K562 (cell line): ENCODE results near the gene NT5C. TPM values are rescaled to one million over a fixed set of nuclear protein-coding genes. Genes with fewer than 3 reads are reported as not detected.

Experiments used
- ARID4B ChIP-seq: sonication (generic); formaldehyde crosslinking; IDR thresholded peaks from 2 replicates; pipeline ENCODE4 v1.8.0; 2022; ENCODE audit warnings: mild to moderate bottlenecking, missing genetic modification reagents
- BDP1 ChIP-seq: IDR thresholded peaks from 3 replicates; pipeline ENCODE4 v1.6.1; 2011; ENCODE audit not compliant: insufficient read length, insufficient read depth
- CAMTA2 ChIP-seq: fragments of 250-450 bp; sonication (Bioruptor Pico); conservative IDR thresholded peaks from 2 replicates; pipeline ENCODE4 v1.5.1; 2022
- EHMT2 ChIP-seq: fragments of 450-650 bp; IDR thresholded peaks from 2 replicates; pipeline ENCODE4 v1.6.1; 2018; ENCODE audit warnings: antibody characterized with exemption
- GABPA ChIP-seq: fragments of 200-800 bp; sonication (Bioruptor generic); conservative IDR thresholded peaks from 2 replicates; pipeline ENCODE4 v1.6.1; 2016; ENCODE audit warnings: low read depth, missing genetic modification characterization, missing compliant biosample characterization
- GATAD2A ChIP-seq: fragments of 450-650 bp; IDR thresholded peaks from 2 replicates; pipeline ENCODE4 v1.6.1; 2017
- HBP1 ChIP-seq: fragments of 450-650 bp; formaldehyde crosslinking; IDR thresholded peaks from 2 replicates; pipeline ENCODE4 v1.4.0; 2022; ENCODE audit warnings: missing genetic modification characterization
- KAT7 ChIP-seq: sonication (generic); formaldehyde crosslinking; IDR thresholded peaks from 2 replicates; pipeline ENCODE4 v1.8.0; 2022; ENCODE audit warnings: missing genetic modification reagents, mild to moderate bottlenecking, borderline replicate concordance
- KDM1A ChIP-seq, 2 experiments: fragments of 450-650 bp; IDR thresholded peaks; 2 replicates each; pipeline ENCODE4 v1.6.1; 2016; ENCODE audit warnings: mild to moderate bottlenecking in 2 of 2
- KDM4B ChIP-seq, 2 experiments: fragments of 450-650 bp in 1 of 2; sonication (generic) in 1 of 2; IDR thresholded peaks; 2 replicates each; pipeline ENCODE4 v1.6.1; 2016 to 2017; ENCODE audit warnings: borderline replicate concordance in 2 of 2, antibody characterized with exemption in 1 of 2, low read depth in 1 of 2, mild to moderate bottlenecking in 1 of 2
- MTA3 ChIP-seq: fragments of 450-650 bp; formaldehyde crosslinking; IDR thresholded peaks from 2 replicates; pipeline ENCODE4 v1.6.1; 2017; ENCODE audit warnings: mild to moderate bottlenecking, borderline replicate concordance
- MYNN ChIP-seq, 2 experiments: sonication (generic); formaldehyde crosslinking in 1 of 2; IDR thresholded peaks; 2 replicates each; pipeline versions ENCODE4 v1.5.0 to v1.6.1; 2016 to 2020; ENCODE audit warnings: antibody characterized with exemption in 1 of 2, missing genetic modification reagents in 1 of 2
- NFIC ChIP-seq: fragments of 450-650 bp; IDR thresholded peaks from 2 replicates; pipeline ENCODE4 v1.6.1; 2017; ENCODE audit warnings: mild to moderate bottlenecking, inconsistent platforms
- POLR2H ChIP-seq: IDR thresholded peaks from 2 replicates; pipeline ENCODE4 v1.6.1; 2016; ENCODE audit warnings: missing genetic modification characterization, low read depth, mild to moderate bottlenecking, control low read depth, missing compliant biosample characterization, moderate library complexity
- RB1 ChIP-seq: fragments of 450-650 bp; IDR thresholded peaks from 2 replicates; pipeline ENCODE4 v1.6.1; 2017; ENCODE audit warnings: low read depth, mild to moderate bottlenecking
- SMAD4 ChIP-seq: fragments of 250-450 bp; sonication (Bioruptor Pico); conservative IDR thresholded peaks from 2 replicates; pipeline ENCODE4 v1.8.0; 2021; ENCODE audit warnings: inconsistent platforms, mild to moderate bottlenecking, moderate library complexity
- STAG1 ChIP-seq: sonication (generic); formaldehyde crosslinking; IDR thresholded peaks from 2 replicates; pipeline ENCODE4 v1.5.0; 2020; ENCODE audit warnings: missing genetic modification reagents, borderline replicate concordance
- TEAD1 ChIP-seq, 2 experiments: fragments of 450-650 bp in 1 of 2; sonication (generic) in 1 of 2; formaldehyde crosslinking; IDR thresholded peaks; 2 replicates each; pipeline versions ENCODE4 v1.4.0 to v1.8.0; 2020 to 2022; ENCODE audit warnings: mild to moderate bottlenecking in 2 of 2, missing genetic modification reagents in 1 of 2
- WHSC1 ChIP-seq: IDR thresholded peaks from one replicate; pipeline ENCODE4 v1.6.1; 2012; ENCODE audit warnings: low read length, control low read depth, inconsistent platforms
- ZNF23 ChIP-seq: fragments of 250-450 bp; sonication (Bioruptor Pico); IDR thresholded peaks from 2 replicates; pipeline ENCODE4 v1.4.0; 2020; ENCODE audit warnings: mild to moderate bottlenecking
- ZNF655 ChIP-seq: fragments of 250-450 bp; sonication (Bioruptor Pico); IDR thresholded peaks from 2 replicates; pipeline ENCODE4 v1.5.0; 2021
- ZNF696 ChIP-seq: fragments of 250-450 bp; sonication (Bioruptor Pico); conservative IDR thresholded peaks from 2 replicates; pipeline ENCODE4 v1.4.0; 2020; ENCODE audit warnings: mild to moderate bottlenecking, moderate library complexity
- ZNF780A ChIP-seq: fragments of 250-450 bp; sonication (Bioruptor Pico); IDR thresholded peaks from 2 replicates; pipeline ENCODE4 v1.5.0; 2021; ENCODE audit warnings: mild to moderate bottlenecking
- polyA plus RNA-seq, 8 experiments: library from polyadenylated mRNA; depleted of rRNA in 4 of 8; stranded (reverse) in 5 of 8; unstranded in 3 of 8; fragments of >200 nt; fragmentation: Nextera tagmentation in 2 of 8; fragmentation: Illumina TruSeq in 1 of 8; extraction: Ambion mirVana in 2 of 8; extraction: Trizol in 1 of 8; gene quantifications; 2 replicates each; pipeline versions ENCODE4 v1.2.1 to v1.2.3, GENCODE V29; 2011 to 2014; ENCODE audit warnings: inconsistent platforms in 1 of 8, missing spikeins in 1 of 8
- total RNA-seq, 7 experiments: library from RNA; depleted of rRNA in 6 of 7; stranded (reverse); fragments of >200 nt in 6 of 7; fragmentation: Illumina TruSeq in 2 of 7; extraction: Trizol in 2 of 7; gene quantifications; 2 replicates each; pipeline versions ENCODE4 v1.2.1 to v1.2.3, GENCODE V29; 2011 to 2021; ENCODE audit warnings: low replicate concordance in 1 of 7

Gene NT5C
- total and polyA plus RNA-seq, 9 of the 15 experiments (the other 6 are each of a cell fraction or from before 2014, with no cell fraction given) = 2.9 to 205 (median 45.0) TPM

GRCh38 chr17:75130632-75131277 lies 787 bp downstream of the NT5C start (continued):
- peak; percentile 1; the same call in 1 of the 2 replicates for TF ChIP-seq ARID4B (CRISPR knock-in tag)
- TF ChIP-seq POLR2H (tag) = no peak
- no peak for TF ChIP-seq ZNF655
- TF ChIP-seq RB1 = no peak; the same call in 1 of the 2 replicates
- no peak for TF ChIP-seq SMAD4 (CRISPR knock-in tag)
- TF ChIP-seq ZNF23 (CRISPR knock-in tag) = no peak
- TF ChIP-seq STAG1 = no peak
- no peak for TF ChIP-seq WHSC1
- TF ChIP-seq MYNN (IDR thresholded peaks at IDR 0.05) = no peak
- TF ChIP-seq MYNN (CRISPR knock-in tag; IDR thresholded peaks at IDR 0.05) = no peak
- TF ChIP-seq GATAD2A = no peak
- TF ChIP-seq KAT7 (CRISPR knock-in tag) = no peak
- TF ChIP-seq KDM1A (IDR thresholded peaks at IDR 0.05) = 0 out of 4 replicates have a peak, but pooled peaks of 1 of the 2 experiments have one; percentile 10
- no peak for TF ChIP-seq EHMT2
- peak in 1 of 2 experiments; percentile 17; a peak in 1 of 4 replicates for TF ChIP-seq TEAD1 (CRISPR knock-in tag; IDR thresholded peaks at IDR 0.05)
- TF ChIP-seq MTA3 = 0 out of 2 replicates have a peak, but pooled peaks have one; percentile 12
- no peak for TF ChIP-seq BDP1
- TF ChIP-seq NFIC = peak; percentile 76
- no peak for TF ChIP-seq ZNF696 (CRISPR knock-in tag)
- 0 out of 4 replicates have a peak, but pooled peaks of 1 of the 2 experiments have one; percentile 45 for TF ChIP-seq KDM4B (IDR thresholded peaks at IDR 0.05; ENCODE audit: borderline replicate concordance in 2 of 2, low read depth in 1 of 2)
- no peak for TF ChIP-seq GABPA (tag)
- TF ChIP-seq CAMTA2 = 0 out of 2 replicates have a peak, but pooled peaks have one; percentile 3
- TF ChIP-seq ZNF780A (CRISPR knock-in tag) = no peak
- TF ChIP-seq HBP1 (CRISPR knock-in tag) = no peak
